Neural cell (in vitro differentiated cells): ENCODE measurements around the gene TMEM121.
"Not testable (repeated sequence)": the region's sequence is repeated elsewhere in the genome, so short reads cannot be mapped to it uniquely, and the experiment has no call there.

Experiments used
- EP300 ChIP-seq: fragments of 450-650 bp; conservative IDR thresholded peaks from 2 replicates; pipeline ENCODE4 v1.6.1; 2014; ENCODE audit warnings: antibody characterized with exemption, mild to moderate bottlenecking, moderate library complexity; ENCODE audit not compliant: poor library complexity, severe bottlenecking
- EZH2 ChIP-seq: fragments of 200-600, 300-800 bp; shearing (Covaris generic), sonication (generic); IDR thresholded peaks from 2 replicates; pipeline ENCODE4 v1.6.1; 2014; ENCODE audit warnings: antibody characterized with exemption, low read length, borderline replicate concordance, mild to moderate bottlenecking; ENCODE audit not compliant: insufficient read depth, poor library complexity, severe bottlenecking
- POLR2AphosphoS5 ChIP-seq: IDR thresholded peaks from 2 replicates; pipeline ENCODE4 v1.6.1; 2012
- RAD21 ChIP-seq: fragments of 450-650 bp; conservative IDR thresholded peaks from 2 replicates; pipeline ENCODE4 v1.6.1; 2014; ENCODE audit warnings: antibody characterized with exemption, mild to moderate bottlenecking, moderate library complexity
- REST ChIP-seq: IDR thresholded peaks from 2 replicates; pipeline ENCODE4 v1.6.1; 2012; ENCODE audit warnings: borderline replicate concordance
- SMC3 ChIP-seq: fragments of 450-650 bp; conservative IDR thresholded peaks from 2 replicates; pipeline ENCODE4 v1.6.1; 2014; ENCODE audit warnings: antibody characterized with exemption, mild to moderate bottlenecking, moderate library complexity; ENCODE audit not compliant: poor library complexity
- TF ChIP-seq, protein P1 (sequence below): fragments of 450-650 bp; IDR thresholded peaks from 2 replicates; pipeline ENCODE4 v1.5.1; 2014; ENCODE audit warnings: antibody characterized with exemption, mild to moderate bottlenecking, moderate library complexity; ENCODE audit not compliant: poor library complexity, severe bottlenecking

GRCh38 chr14:105575016-105575700 lies 48.8 kb downstream of the TMEM121 start:
- TF ChIP-seq, protein P1, sequence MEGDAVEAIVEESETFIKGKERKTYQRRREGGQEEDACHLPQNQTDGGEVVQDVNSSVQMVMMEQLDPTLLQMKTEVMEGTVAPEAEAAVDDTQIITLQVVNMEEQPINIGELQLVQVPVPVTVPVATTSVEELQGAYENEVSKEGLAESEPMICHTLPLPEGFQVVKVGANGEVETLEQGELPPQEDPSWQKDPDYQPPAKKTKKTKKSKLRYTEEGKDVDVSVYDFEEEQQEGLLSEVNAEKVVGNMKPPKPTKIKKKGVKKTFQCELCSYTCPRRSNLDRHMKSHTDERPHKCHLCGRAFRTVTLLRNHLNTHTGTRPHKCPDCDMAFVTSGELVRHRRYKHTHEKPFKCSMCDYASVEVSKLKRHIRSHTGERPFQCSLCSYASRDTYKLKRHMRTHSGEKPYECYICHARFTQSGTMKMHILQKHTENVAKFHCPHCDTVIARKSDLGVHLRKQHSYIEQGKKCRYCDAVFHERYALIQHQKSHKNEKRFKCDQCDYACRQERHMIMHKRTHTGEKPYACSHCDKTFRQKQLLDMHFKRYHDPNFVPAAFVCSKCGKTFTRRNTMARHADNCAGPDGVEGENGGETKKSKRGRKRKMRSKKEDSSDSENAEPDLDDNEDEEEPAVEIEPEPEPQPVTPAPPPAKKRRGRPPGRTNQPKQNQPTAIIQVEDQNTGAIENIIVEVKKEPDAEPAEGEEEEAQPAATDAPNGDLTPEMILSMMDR: not testable (repeated sequence)
- TF ChIP-seq SMC3, POLR2AphosphoS5, REST, EP300, RAD21, EZH2: not testable (repeated sequence)
